H1 (cell line): Measurements from ENCODE around the gene AKT1. TPM values are rescaled to one million over a fixed set of nuclear protein-coding genes. Genes with fewer than 3 reads are reported as not detected.

Experiments used
- CTCF ChIA-PET: fragments of 300-600 bp; sonication (Branson Sonifier 250); formaldehyde crosslinking; loops from one replicate; lab custom pipeline; 2021; ENCODE audit not compliant: partially characterized antibody; lab: Charles Lee
- POLR2A ChIA-PET: fragments of 300-600 bp; sonication (Branson Sonifier 250); formaldehyde crosslinking; loops from one replicate; lab custom pipeline; 2021; ENCODE audit warnings: inconsistent platforms; ENCODE audit not compliant: partially characterized antibody; lab: Charles Lee
- DNase-seq, 2 experiments: peaks; one replicate each; pipeline versions ENCODE4 v3.0.0 to v3.0.0-alpha.2; 2010 to 2022; ENCODE audit warnings: low spot score in 2 of 2, low read depth in 1 of 2, mixed read lengths in 1 of 2
- FAIRE-seq: peaks from 2 replicates; lab custom pipeline; 2011; peaks lifted over from hg19 to GRCh38; lab: Jason Lieb, UNC
- H2AFZ ChIP-seq: 2 replicates; pipeline ENCODE4 v1.8.1; 2012; ENCODE audit warnings: low read length, inconsistent platforms
- H2AK5ac ChIP-seq: 2 replicates; pipeline ENCODE4 v1.6.1; 2013; ENCODE audit warnings: low read depth, low read length
- H2BK120ac ChIP-seq: replicated peaks from 2 replicates; pipeline ENCODE3; 2013; ENCODE audit warnings: low read depth, low read length, inconsistent platforms
- H2BK12ac ChIP-seq: 2 replicates; pipeline ENCODE4 v1.6.1; 2013; ENCODE audit warnings: low read depth, low read length
- H2BK15ac ChIP-seq: 2 replicates; pipeline ENCODE4 v1.6.1; 2013; ENCODE audit warnings: low read length
- H2BK20ac ChIP-seq: 2 replicates; pipeline ENCODE4 v1.6.1; 2013; ENCODE audit warnings: low read length
- H2BK5ac ChIP-seq: 2 replicates; pipeline ENCODE4 v1.6.1; 2013; ENCODE audit warnings: low read depth, low read length
- H3K14ac ChIP-seq: 2 replicates; pipeline ENCODE4 v1.6.1; 2013; ENCODE audit warnings: inconsistent platforms; ENCODE audit not compliant: insufficient read length
- H3K18ac ChIP-seq: 2 replicates; pipeline ENCODE4 v1.6.1; 2013; ENCODE audit warnings: low read length; ENCODE audit errors: extremely low read depth
- H3K23ac ChIP-seq: 2 replicates; pipeline ENCODE4 v1.6.1; 2013; ENCODE audit warnings: inconsistent platforms; ENCODE audit not compliant: insufficient read length
- H3K23me2 ChIP-seq: 2 replicates; pipeline ENCODE4 v1.6.1; 2013; ENCODE audit warnings: low read depth, low read length
- H3K27ac ChIP-seq: 2 replicates; pipeline ENCODE4 v1.6.1; 2011; ENCODE audit warnings: low read depth, low read length, inconsistent platforms
- H3K27me3 ChIP-seq, 4 experiments: replicated peaks in 1 of 4; 1 replicate in 1 of 4; 2 replicates in 3 of 4; pipeline versions ENCODE4 v1.6.1 to v1.8.1; 2011 to 2013; ENCODE audit warnings: low read length in 3 of 4, mild to moderate bottlenecking in 3 of 4, inconsistent platforms in 2 of 4, mixed read lengths in 2 of 4, moderate library complexity in 1 of 4; ENCODE audit not compliant: control insufficient read depth in 3 of 4, insufficient read depth in 3 of 4; ENCODE audit errors: extremely low read depth in 1 of 4
- H3K36me3 ChIP-seq, 4 experiments: 2 replicates each; pipeline versions ENCODE4 v1.6.1 to v1.8.1; 2011 to 2013; ENCODE audit warnings: mild to moderate bottlenecking in 4 of 4, low read length in 3 of 4, moderate library complexity in 2 of 4, control low read depth in 1 of 4, inconsistent platforms in 1 of 4; ENCODE audit not compliant: insufficient read depth in 4 of 4, control insufficient read depth in 2 of 4
- H3K4ac ChIP-seq: replicated peaks from 2 replicates; pipeline ENCODE3; 2013; ENCODE audit warnings: low read length, low read depth, mixed read lengths, inconsistent platforms; ENCODE audit not compliant: insufficient read length
- H3K4me1 ChIP-seq, 4 experiments: replicated peaks in 1 of 4; 1 replicate in 1 of 4; 2 replicates in 3 of 4; pipeline versions ENCODE4 v1.6.1 to v1.8.1; 2011 to 2013; ENCODE audit warnings: low read length in 3 of 4, inconsistent platforms in 2 of 4, mixed read lengths in 1 of 4; ENCODE audit not compliant: insufficient read depth in 4 of 4, control insufficient read depth in 3 of 4
- H3K4me2 ChIP-seq, 2 experiments: 2 replicates each; pipeline versions ENCODE4 v1.6.1 to v1.8.1; 2011 to 2013; ENCODE audit warnings: low read depth in 2 of 2, low read length in 2 of 2, control low read depth in 1 of 2, inconsistent platforms in 1 of 2, mild to moderate bottlenecking in 1 of 2; ENCODE audit not compliant: insufficient read depth in 1 of 2
- H3K4me3 ChIP-seq, 4 experiments: fragments of 200-600, 300-600 bp in 1 of 4; sonication (generic), shearing (Covaris generic), sonication (Bioruptor Twin) in 1 of 4; 2 replicates each; pipeline versions ENCODE4 v1.5.1 to v1.8.1; 2011 to 2016; ENCODE audit warnings: low read length in 4 of 4, low read depth in 3 of 4, control low read depth in 2 of 4, inconsistent platforms in 2 of 4, mild to moderate bottlenecking in 2 of 4, mixed read lengths in 1 of 4, moderate library complexity in 1 of 4; ENCODE audit not compliant: insufficient read depth in 2 of 4; ENCODE audit errors: extremely low read depth in 1 of 4
- H3K56ac ChIP-seq: replicated peaks from 2 replicates; pipeline ENCODE3; 2013; ENCODE audit warnings: low read depth, mild to moderate bottlenecking, mixed read lengths, low read length, inconsistent platforms; ENCODE audit not compliant: insufficient read length
- H3K79me1 ChIP-seq: 2 replicates; pipeline ENCODE4 v1.6.1; 2013; ENCODE audit warnings: low read depth, low read length, control low read depth
- H3K79me2 ChIP-seq, 2 experiments: 2 replicates each; pipeline versions ENCODE4 v1.6.1 to v1.8.1; 2012 to 2013; ENCODE audit warnings: low read length in 2 of 2, mild to moderate bottlenecking in 2 of 2, inconsistent platforms in 1 of 2; ENCODE audit not compliant: insufficient read depth in 2 of 2, control insufficient read depth in 1 of 2
- H3K9ac ChIP-seq, 4 experiments: replicated peaks in 1 of 4; 1 replicate in 1 of 4; 2 replicates in 3 of 4; pipeline versions ENCODE4 v1.6.1 to v1.8.1; 2011 to 2013; ENCODE audit warnings: low read depth in 3 of 4, low read length in 3 of 4, control low read depth in 2 of 4, mild to moderate bottlenecking in 2 of 4, moderate library complexity in 2 of 4, inconsistent platforms in 1 of 4; ENCODE audit errors: extremely low read depth in 1 of 4
- H3K9me3 ChIP-seq, 2 experiments: 2 replicates each; pipeline versions ENCODE4 v1.6.1 to v1.8.1; 2012 to 2013; ENCODE audit warnings: mild to moderate bottlenecking in 2 of 2, moderate library complexity in 2 of 2, control low read depth in 1 of 2, inconsistent platforms in 1 of 2, low read depth in 1 of 2, low read length in 1 of 2, mixed read lengths in 1 of 2; ENCODE audit not compliant: insufficient read depth in 2 of 2
- H4K20me1 ChIP-seq, 2 experiments: replicated peaks in 1 of 2; 2 replicates each; pipeline versions ENCODE3 to v1.8.1; 2011 to 2013; ENCODE audit warnings: inconsistent platforms in 2 of 2, low read length in 2 of 2, mild to moderate bottlenecking in 1 of 2; ENCODE audit not compliant: insufficient read depth in 2 of 2, control insufficient read depth in 1 of 2
- H4K5ac ChIP-seq: 2 replicates; pipeline ENCODE4 v1.6.1; 2013; ENCODE audit warnings: low read length, low read depth, mixed read lengths, inconsistent platforms; ENCODE audit not compliant: insufficient read length
- H4K8ac ChIP-seq: 2 replicates; pipeline ENCODE4 v1.8.0; 2013; ENCODE audit warnings: mild to moderate bottlenecking, moderate library complexity, low read length, inconsistent platforms; ENCODE audit not compliant: insufficient read depth; ENCODE audit errors: extremely low read depth
- H4K91ac ChIP-seq: replicated peaks from 2 replicates; pipeline ENCODE3; 2013; ENCODE audit warnings: low read length, mixed read lengths, inconsistent platforms; ENCODE audit not compliant: insufficient read length
- ATF2 ChIP-seq: IDR thresholded peaks from 2 replicates; pipeline ENCODE4 v1.6.1; 2012; ENCODE audit warnings: low read length, inconsistent platforms
- BCL11A ChIP-seq, 2 experiments: IDR thresholded peaks; one replicate each; pipeline ENCODE4 v1.6.1; 2011; ENCODE audit warnings: low read depth in 2 of 2, low read length in 2 of 2, mild to moderate bottlenecking in 2 of 2
- CBX8 ChIP-seq: fragments of 300-800, 300-1000 bp; sonication (generic); IDR thresholded peaks from 2 replicates; pipeline ENCODE4 v1.7.1; 2016; ENCODE audit warnings: low read depth, low read length, borderline replicate concordance
- GABPA ChIP-seq: IDR thresholded peaks from 2 replicates; pipeline ENCODE4 v1.6.1; 2011; ENCODE audit warnings: mild to moderate bottlenecking, low read length, moderate library complexity, borderline replicate concordance; ENCODE audit not compliant: insufficient read depth
- GTF2F1 ChIP-seq: IDR thresholded peaks from 2 replicates; pipeline ENCODE4 v1.6.1; 2012; ENCODE audit warnings: low read depth, low read length, improper control_type of control experiment, borderline replicate concordance
- KDM5A ChIP-seq: fragments of 200-600 bp; IDR thresholded peaks from 2 replicates; pipeline ENCODE4 v1.7.1; 2012; ENCODE audit warnings: mild to moderate bottlenecking, low read length, inconsistent platforms, mixed read lengths
- PHF8 ChIP-seq: fragments of 200-600 bp; sonication (generic); conservative IDR thresholded peaks from 2 replicates; pipeline ENCODE4 v1.7.1; 2012; ENCODE audit warnings: low read depth, mild to moderate bottlenecking, inconsistent platforms, low read length, moderate library complexity
- POU5F1 ChIP-seq: IDR thresholded peaks from 2 replicates; pipeline ENCODE4 v1.6.1; 2011; ENCODE audit warnings: low read depth, mild to moderate bottlenecking, low read length, moderate library complexity
- TAF7 ChIP-seq: optimal IDR thresholded peaks from 2 replicates; pipeline ENCODE3; 2011; ENCODE audit warnings: low read depth, mild to moderate bottlenecking, inconsistent platforms, low read length, moderate library complexity, borderline replicate concordance
- WGBS, 2 experiments: shearing (Covaris generic) in 1 of 2; methylation state at CpG; one replicate each; pipeline versions ENCODE4 v1.1.6 to v1.1.7; 2013 to 2015; ENCODE audit warnings: low lambda C conversion rate in 2 of 2, mixed read lengths in 2 of 2, inconsistent platforms in 1 of 2, low coverage in 1 of 2, missing lambda C conversion rate in 1 of 2; ENCODE audit not compliant: insufficient replicate concordance in 2 of 2, insufficient coverage in 1 of 2, insufficient read length in 1 of 2; ENCODE audit errors: extremely low coverage in 1 of 2, missing lambda C conversion rate in 1 of 2; 5-methylcytosine and 5-hydroxymethylcytosine counted together
- polyA plus RNA-seq, 7 experiments: library from polyadenylated mRNA; depleted of rRNA in 3 of 7; stranded (reverse) in 5 of 7; unstranded in 2 of 7; fragments of >200 nt in 5 of 7; fragments of 200-250 nt in 2 of 7; gene quantifications; 1 replicate in 5 of 7; 2 replicates in 1 of 7; 4 replicates in 1 of 7; pipeline versions ENCODE4 v1.2.1 to v1.2.3, GENCODE V29; 2011 to 2013; ENCODE audit warnings: missing spikeins in 2 of 7, mixed read lengths in 2 of 7
- total RNA-seq: library from RNA; stranded (reverse); fragmentation: NEBNext Ultra II Directional; extraction: Animal tissue kit (Norgen Biotek cat#: 25700); gene quantifications from 2 replicates; pipeline ENCODE4 v1.2.1, GENCODE V29; 2021

Gene AKT1
- total and polyA plus RNA-seq, 2 of the 8 experiments (the other 6 are each of a cell fraction or from before 2014, with no cell fraction given): 68.1 to 71.5 TPM

- Histone ChIP-seq H3K23ac (no peak overlapping the region), H2AK5ac (no peak overlapping the region)
- no peak for TF ChIP-seq TAF7
- TF ChIP-seq KDM5A: no peak
- no peak for TF ChIP-seq PHF8
- TF ChIP-seq ATF2: no peak
- no peak for TF ChIP-seq CBX8
- no peak for TF ChIP-seq BCL11A (IDR thresholded peaks at IDR 0.05; ENCODE audit: low read depth in 2 of 2, low read length in 2 of 2)
- TF ChIP-seq POU5F1: no peak
- TF ChIP-seq GTF2F1: no peak
- no peak for TF ChIP-seq GABPA
- TF ChIP-seq, all 59 proteins: peak for 0
- CTCF ChIA-PET: interaction anchor here (0.6 to 7.8 kb wide), 15 partner anchors 8 to 1994 kb away, joined by 3 to 110 read pairs (median 4); partner anchors contain the start of genes AKT1 and ZBTB42
- no peaks in the 10 kb centered on the region for H3K27me3 ChIP-seq
- no peak overlapping the region for H3K56ac ChIP-seq
- H3K36me3 ChIP-seq: peaks cover 0 to 6% (median 3%) of the 10 kb centered on the region in 4 experiments; a peak in 4 of 8 replicates
- peaks cover 4 to 6% of the 10 kb centered on the region in 2 experiments; a peak in 2 of 4 replicates for H3K9me3 ChIP-seq
- no peak overlapping the region for H2BK120ac ChIP-seq
- FAIRE-seq (no peak), DNase-seq (no peak)
- peak overlapping the region in 1 of 2 experiments; percentile 37; a peak in 1 of 4 replicates for H3K4me2 ChIP-seq
- no peak overlapping the region for H4K8ac ChIP-seq
- peaks cover 0 to 11% (median 8%) of the 10 kb centered on the region in 4 experiments; a peak in 6 of 7 replicates for H3K4me1 ChIP-seq
- H4K5ac ChIP-seq: no peak overlapping the region
- no peak overlapping the region for H2BK20ac ChIP-seq
- POLR2A ChIA-PET: interaction anchor here (0.6 to 2.3 kb wide), 10 partner anchors 9 to 80 kb away, joined by 3 to 13 read pairs (median 4); partner anchors contain the start of gene SIVA1
- H3K23me2 ChIP-seq: no peaks in the 10 kb centered on the region
- 91% methylated on average over 4 of the region's 4 CpGs; no CpG with 5 or more reads in 1 of the 2 experiments for WGBS, 2 experiments
- H2AFZ ChIP-seq: no peak overlapping the region
- H3K79me1 ChIP-seq: 0 out of 2 replicates have a peak, but pooled peaks cover 1% of the 10 kb centered on the region
- H2BK15ac ChIP-seq: no peak overlapping the region
- H4K91ac ChIP-seq: no peak overlapping the region
- H3K27ac ChIP-seq: no peak overlapping the region
- H3K4me3 ChIP-seq: peak overlapping the region in 2 of 4 experiments; percentile 18 to 23; a peak in 2 of 8 replicates
- H2BK5ac ChIP-seq: no peak overlapping the region
- H3K9ac ChIP-seq: no peak overlapping the region
- H3K4ac ChIP-seq: no peak overlapping the region
- H4K20me1 ChIP-seq: peaks cover 6 to 12% of the 10 kb centered on the region in 2 experiments
- H2BK12ac ChIP-seq: no peak overlapping the region
- H3K18ac ChIP-seq: no peak overlapping the region
- H3K79me2 ChIP-seq: no peaks in the 10 kb centered on the region
- no peak overlapping the region for H3K14ac ChIP-seq
Measured at GRCh38 chr14:104766256-104766862, 29.2 kb downstream of the AKT1 start.
